ENCODE data around the gene PRELP.
"Not testable (repeated sequence)": the region's sequence is repeated elsewhere in the genome, so short reads cannot be mapped to it uniquely, and the experiment has no call there.

The PRELP gene

DNA sequence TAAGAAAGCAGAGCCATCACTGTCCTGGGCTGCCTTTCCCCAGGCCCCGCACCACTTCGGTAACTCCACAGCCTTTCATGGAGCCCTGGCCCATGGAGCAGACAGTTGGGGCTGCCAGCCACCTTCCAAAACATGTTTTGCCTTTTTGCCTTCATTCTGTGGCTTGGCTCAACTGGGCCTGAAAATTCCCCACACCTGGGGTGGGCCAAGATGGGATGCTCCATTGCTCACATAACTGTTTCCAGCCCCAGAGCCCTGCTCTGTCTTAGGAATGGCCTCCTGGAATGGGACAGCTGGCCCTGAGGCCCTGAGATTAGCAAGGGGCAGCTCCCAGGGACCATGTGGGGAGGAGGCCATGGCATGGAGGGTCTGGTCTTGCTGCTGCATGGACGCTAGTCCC lies 10.9 kb upstream of the PRELP start:
- peaks cover 21% of the 10 kb centered on the region for H3K4me1 ChIP-seq (ENCODE audit: low read length)
- no peak overlapping the region for H2AFZ ChIP-seq (ENCODE audit: low read length)
- no peaks in the 10 kb centered on the region for H3K9me2 ChIP-seq (replicated peaks; ENCODE audit: insufficient read depth, low read length)
- TF ChIP-seq EZH2 (optimal IDR thresholded peaks at IDR 0.05; ENCODE audit: low read depth, low read length) (no peak), EZH2phosphoT487 (IDR thresholded peaks at IDR 0.05; ENCODE audit: low read length) (no peak)
- TF ChIP-seq, protein P1, sequence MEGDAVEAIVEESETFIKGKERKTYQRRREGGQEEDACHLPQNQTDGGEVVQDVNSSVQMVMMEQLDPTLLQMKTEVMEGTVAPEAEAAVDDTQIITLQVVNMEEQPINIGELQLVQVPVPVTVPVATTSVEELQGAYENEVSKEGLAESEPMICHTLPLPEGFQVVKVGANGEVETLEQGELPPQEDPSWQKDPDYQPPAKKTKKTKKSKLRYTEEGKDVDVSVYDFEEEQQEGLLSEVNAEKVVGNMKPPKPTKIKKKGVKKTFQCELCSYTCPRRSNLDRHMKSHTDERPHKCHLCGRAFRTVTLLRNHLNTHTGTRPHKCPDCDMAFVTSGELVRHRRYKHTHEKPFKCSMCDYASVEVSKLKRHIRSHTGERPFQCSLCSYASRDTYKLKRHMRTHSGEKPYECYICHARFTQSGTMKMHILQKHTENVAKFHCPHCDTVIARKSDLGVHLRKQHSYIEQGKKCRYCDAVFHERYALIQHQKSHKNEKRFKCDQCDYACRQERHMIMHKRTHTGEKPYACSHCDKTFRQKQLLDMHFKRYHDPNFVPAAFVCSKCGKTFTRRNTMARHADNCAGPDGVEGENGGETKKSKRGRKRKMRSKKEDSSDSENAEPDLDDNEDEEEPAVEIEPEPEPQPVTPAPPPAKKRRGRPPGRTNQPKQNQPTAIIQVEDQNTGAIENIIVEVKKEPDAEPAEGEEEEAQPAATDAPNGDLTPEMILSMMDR (IDR thresholded peaks at IDR 0.05; ENCODE audit: low read length): no peak
- no peak overlapping the region for H3K4me2 ChIP-seq (ENCODE audit: low read depth, low read length)
- no peak overlapping the region for H3K9ac ChIP-seq (ENCODE audit: low read length)
- no peak overlapping the region for H3K27ac ChIP-seq (ENCODE audit: low read length)
- no peaks in the 10 kb centered on the region for H4K20me1 ChIP-seq (ENCODE audit: insufficient read depth, low read length)
- DNase-seq: no peak
- no peaks in the 10 kb centered on the region for H3K27me3 ChIP-seq (replicated peaks; ENCODE audit: insufficient read depth, low read length)
- no peaks in the 10 kb centered on the region for H3F3A ChIP-seq (ENCODE audit: insufficient read depth, low read length)
- no peaks in the 10 kb centered on the region for H3K79me2 ChIP-seq (ENCODE audit: low read length)
- no peaks in the 10 kb centered on the region for H3K36me3 ChIP-seq (replicated peaks; ENCODE audit: insufficient read depth, low read length)
- no peaks in the 10 kb centered on the region for H3K9me3 ChIP-seq (replicated peaks; ENCODE audit: insufficient read depth, low read length)
- H3K4me3 ChIP-seq (ENCODE audit: low read length): no peak overlapping the region

DNA sequence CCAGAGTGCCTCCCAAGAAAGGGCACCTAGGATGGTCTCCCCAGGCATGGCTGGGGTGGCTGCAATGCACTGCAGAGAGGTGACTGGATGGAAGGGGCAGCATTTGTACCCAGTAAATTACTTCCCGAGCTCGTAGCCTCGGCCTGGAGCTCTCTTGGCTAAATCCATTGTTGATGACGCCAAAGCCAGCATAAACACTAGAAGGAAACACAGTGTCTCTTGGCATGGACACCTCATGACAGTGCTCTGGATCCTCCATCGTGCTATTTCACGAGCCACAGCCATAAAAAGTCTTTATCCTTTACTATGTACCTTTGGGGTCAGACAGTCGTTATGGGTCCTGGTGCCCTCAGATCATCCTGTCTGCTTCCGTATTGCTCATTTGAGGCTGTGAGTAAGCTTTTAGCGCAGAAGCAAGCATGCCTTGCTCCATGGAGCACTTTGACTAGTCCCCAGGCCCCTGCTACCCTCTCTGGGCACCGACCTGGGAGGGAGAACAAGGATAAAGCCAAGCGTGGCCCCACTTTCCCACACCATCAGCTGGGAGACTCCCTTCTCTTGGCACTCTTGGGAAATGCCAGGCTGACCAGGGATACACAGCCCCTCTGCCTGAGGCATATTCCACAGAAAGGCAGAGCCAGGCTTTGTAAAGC lies 10.3 kb upstream of the PRELP start:
- H4K20me1 ChIP-seq (ENCODE audit: insufficient read depth, low read length): no peaks in the 10 kb centered on the region
- no peak overlapping the region for H3K9ac ChIP-seq (ENCODE audit: low read length)
- no peaks in the 10 kb centered on the region for H3F3A ChIP-seq (ENCODE audit: insufficient read depth, low read length)
- no peaks in the 10 kb centered on the region for H3K36me3 ChIP-seq (replicated peaks; ENCODE audit: insufficient read depth, low read length)
- H3K27me3 ChIP-seq (replicated peaks; ENCODE audit: insufficient read depth, low read length): no peaks in the 10 kb centered on the region
- H3K27ac ChIP-seq (ENCODE audit: low read length): no peak overlapping the region
- H2AFZ ChIP-seq (ENCODE audit: low read length): no peak overlapping the region
- peaks cover 21% of the 10 kb centered on the region for H3K4me1 ChIP-seq (ENCODE audit: low read length)
- H3K79me2 ChIP-seq (ENCODE audit: low read length): no peaks in the 10 kb centered on the region
- no peak for DNase-seq
- H3K4me2 ChIP-seq (ENCODE audit: low read depth, low read length): no peak overlapping the region
- no peaks in the 10 kb centered on the region for H3K9me3 ChIP-seq (replicated peaks; ENCODE audit: insufficient read depth, low read length)
- H3K9me2 ChIP-seq (replicated peaks; ENCODE audit: insufficient read depth, low read length): no peaks in the 10 kb centered on the region
- TF ChIP-seq, protein P1 (IDR thresholded peaks at IDR 0.05; ENCODE audit: low read length): no peak
- TF ChIP-seq EZH2phosphoT487 (IDR thresholded peaks at IDR 0.05; ENCODE audit: low read length) (no peak), EZH2 (optimal IDR thresholded peaks at IDR 0.05; ENCODE audit: low read depth, low read length) (no peak)
- H3K4me3 ChIP-seq (ENCODE audit: low read length): no peak overlapping the region

DNA sequence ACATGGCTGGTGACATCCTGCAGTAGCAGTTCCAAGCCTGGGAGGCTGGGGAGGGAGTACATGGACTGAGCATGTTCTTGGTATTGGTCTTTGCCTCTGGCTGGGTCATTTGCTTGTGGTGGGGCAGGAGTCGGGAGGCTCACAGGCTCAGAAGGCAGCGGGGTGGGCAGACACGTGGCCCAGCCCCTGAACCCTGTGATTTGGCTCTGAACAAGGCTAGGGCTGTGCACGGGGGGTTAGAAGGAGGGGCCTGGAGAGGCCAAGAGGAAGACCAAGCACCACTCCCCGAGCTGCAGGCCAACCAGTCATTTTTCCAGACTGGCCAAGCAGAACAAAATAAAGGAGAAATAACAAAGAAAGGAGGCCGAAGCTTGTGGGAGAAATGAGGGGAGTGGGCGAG lies 9.7 kb upstream of the PRELP start:
- H3K9ac ChIP-seq (ENCODE audit: low read length): no peak overlapping the region

GRCh38 chr1:203466906-203467549 lies 8.6 kb upstream of the PRELP start:
- not testable (repeated sequence) for H3K9me3 ChIP-seq (replicated peaks; ENCODE audit: insufficient read depth, low read length); H4K20me1 ChIP-seq (ENCODE audit: insufficient read depth, low read length); H3K4me1 ChIP-seq (ENCODE audit: low read length); H3K4me3 ChIP-seq (ENCODE audit: low read length); H3K36me3 ChIP-seq (replicated peaks; ENCODE audit: insufficient read depth, low read length); H3K27me3 ChIP-seq (replicated peaks; ENCODE audit: insufficient read depth, low read length); H3F3A ChIP-seq (ENCODE audit: insufficient read depth, low read length); H3K9ac ChIP-seq (ENCODE audit: low read length); H3K79me2 ChIP-seq (ENCODE audit: low read length); H3K9me2 ChIP-seq (replicated peaks; ENCODE audit: insufficient read depth, low read length); DNase-seq; H2AFZ ChIP-seq (ENCODE audit: low read length); H3K4me2 ChIP-seq (ENCODE audit: low read depth, low read length); H3K27ac ChIP-seq (ENCODE audit: low read length)

More for the DNA sequence above, 9.7 kb upstream of the PRELP start:
- Histone ChIP-seq H3K79me2 (ENCODE audit: low read length) (no peaks in the 10 kb centered on the region), H3K9me2 (replicated peaks; ENCODE audit: insufficient read depth, low read length) (no peaks in the 10 kb centered on the region), H3K4me1 (ENCODE audit: low read length) (peaks cover 19% of the 10 kb centered on the region), H3K27ac (ENCODE audit: low read length) (no peak overlapping the region), H2AFZ (ENCODE audit: low read length) (no peak overlapping the region), H3F3A (ENCODE audit: insufficient read depth, low read length) (no peaks in the 10 kb centered on the region), H3K4me3 (ENCODE audit: low read length) (no peak overlapping the region), H3K9me3 (replicated peaks; ENCODE audit: insufficient read depth, low read length) (no peaks in the 10 kb centered on the region), H3K4me2 (ENCODE audit: low read depth, low read length) (no peak overlapping the region), H4K20me1 (ENCODE audit: insufficient read depth, low read length) (no peaks in the 10 kb centered on the region), H3K36me3 (replicated peaks; ENCODE audit: insufficient read depth, low read length) (no peaks in the 10 kb centered on the region), H3K27me3 (replicated peaks; ENCODE audit: insufficient read depth, low read length) (no peaks in the 10 kb centered on the region)
- DNase-seq: no peak
- TF ChIP-seq, protein P1 (IDR thresholded peaks at IDR 0.05; ENCODE audit: low read length): no peak
- TF ChIP-seq EZH2phosphoT487 (IDR thresholded peaks at IDR 0.05; ENCODE audit: low read length) (no peak), EZH2 (optimal IDR thresholded peaks at IDR 0.05; ENCODE audit: low read depth, low read length) (no peak)
